Ishikawa (cell line): ENCODE results near the gene PEAK1.

Experiments used
- CEBPB ChIP-seq: IDR thresholded peaks from 2 replicates; pipeline ENCODE4 v1.6.1; 2012
- CREB1 ChIP-seq: IDR thresholded peaks from 2 replicates; pipeline ENCODE4 v1.6.1; 2012; ENCODE audit warnings: low read depth
- EP300 ChIP-seq: IDR thresholded peaks from 2 replicates; pipeline ENCODE4 v1.6.1; 2012; ENCODE audit warnings: borderline replicate concordance
- FOXM1 ChIP-seq: IDR thresholded peaks from 2 replicates; pipeline ENCODE4 v1.6.1; 2012; ENCODE audit warnings: low read depth, borderline replicate concordance
- MAX ChIP-seq: IDR thresholded peaks from 2 replicates; pipeline ENCODE4 v1.6.1; 2012
- NFIC ChIP-seq: IDR thresholded peaks from 2 replicates; pipeline ENCODE4 v1.6.1; 2012
- RAD21 ChIP-seq: IDR thresholded peaks from 2 replicates; pipeline ENCODE4 v1.6.1; 2012; ENCODE audit warnings: low read depth
- TAF1 ChIP-seq: IDR thresholded peaks from 2 replicates; pipeline ENCODE4 v1.6.1; 2012; ENCODE audit warnings: low read depth, mild to moderate bottlenecking
- TCF12 ChIP-seq: IDR thresholded peaks from 2 replicates; pipeline ENCODE4 v1.6.1; 2012; ENCODE audit warnings: low read depth
- TEAD4 ChIP-seq: IDR thresholded peaks from 2 replicates; pipeline ENCODE4 v1.6.1; 2012
- YY1 ChIP-seq: IDR thresholded peaks from 2 replicates; pipeline ENCODE4 v1.6.1; 2012; ENCODE audit warnings: low read depth
- ZBTB7A ChIP-seq: IDR thresholded peaks from 2 replicates; pipeline ENCODE4 v1.6.1; 2012; ENCODE audit warnings: low read depth
- TF ChIP-seq, protein P1 (sequence below): IDR thresholded peaks from 2 replicates; pipeline ENCODE4 v1.6.1; 2012; ENCODE audit warnings: low read depth, mild to moderate bottlenecking
- TF ChIP-seq, protein P2 (sequence below): IDR thresholded peaks from 2 replicates; pipeline ENCODE4 v1.6.1; 2012

DNA sequence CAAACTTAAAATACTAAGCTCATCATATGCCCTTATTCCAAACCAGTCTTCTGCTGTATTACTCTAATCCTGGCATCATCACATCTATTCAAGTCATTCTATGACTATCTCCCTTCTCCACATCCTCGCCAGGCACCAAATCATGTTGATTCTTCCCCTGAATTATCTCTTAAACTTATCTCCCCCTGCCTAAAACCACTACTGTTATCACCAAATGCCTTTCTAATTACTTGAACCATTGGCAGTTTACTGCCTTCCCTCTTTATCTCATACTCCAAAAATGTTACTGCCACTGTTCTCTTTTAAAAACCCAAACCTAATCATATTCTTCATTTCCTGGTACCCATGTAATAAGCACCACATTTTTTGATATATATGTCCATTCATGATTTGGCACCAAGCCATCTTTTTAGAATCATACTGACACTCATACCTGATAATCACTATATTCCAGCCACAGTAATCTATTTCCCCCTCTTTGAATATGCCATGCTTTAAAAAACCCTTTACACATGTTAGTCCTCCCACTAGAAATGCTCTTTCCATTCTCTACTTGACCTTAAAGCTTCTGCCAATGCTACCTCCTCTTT, 126.8 kb downstream of the PEAK1 start:
- no peak for TF ChIP-seq EP300
- no peak for TF ChIP-seq TAF1
- no peak for TF ChIP-seq ZBTB7A
- no peak for TF ChIP-seq RAD21
- TF ChIP-seq YY1, result no peak
- TF ChIP-seq CEBPB, result no peak
- TF ChIP-seq MAX, result no peak
- TF ChIP-seq TEAD4, result no peak
- no peak for TF ChIP-seq NFIC
- no peak for TF ChIP-seq CREB1
- TF ChIP-seq, protein P1, sequence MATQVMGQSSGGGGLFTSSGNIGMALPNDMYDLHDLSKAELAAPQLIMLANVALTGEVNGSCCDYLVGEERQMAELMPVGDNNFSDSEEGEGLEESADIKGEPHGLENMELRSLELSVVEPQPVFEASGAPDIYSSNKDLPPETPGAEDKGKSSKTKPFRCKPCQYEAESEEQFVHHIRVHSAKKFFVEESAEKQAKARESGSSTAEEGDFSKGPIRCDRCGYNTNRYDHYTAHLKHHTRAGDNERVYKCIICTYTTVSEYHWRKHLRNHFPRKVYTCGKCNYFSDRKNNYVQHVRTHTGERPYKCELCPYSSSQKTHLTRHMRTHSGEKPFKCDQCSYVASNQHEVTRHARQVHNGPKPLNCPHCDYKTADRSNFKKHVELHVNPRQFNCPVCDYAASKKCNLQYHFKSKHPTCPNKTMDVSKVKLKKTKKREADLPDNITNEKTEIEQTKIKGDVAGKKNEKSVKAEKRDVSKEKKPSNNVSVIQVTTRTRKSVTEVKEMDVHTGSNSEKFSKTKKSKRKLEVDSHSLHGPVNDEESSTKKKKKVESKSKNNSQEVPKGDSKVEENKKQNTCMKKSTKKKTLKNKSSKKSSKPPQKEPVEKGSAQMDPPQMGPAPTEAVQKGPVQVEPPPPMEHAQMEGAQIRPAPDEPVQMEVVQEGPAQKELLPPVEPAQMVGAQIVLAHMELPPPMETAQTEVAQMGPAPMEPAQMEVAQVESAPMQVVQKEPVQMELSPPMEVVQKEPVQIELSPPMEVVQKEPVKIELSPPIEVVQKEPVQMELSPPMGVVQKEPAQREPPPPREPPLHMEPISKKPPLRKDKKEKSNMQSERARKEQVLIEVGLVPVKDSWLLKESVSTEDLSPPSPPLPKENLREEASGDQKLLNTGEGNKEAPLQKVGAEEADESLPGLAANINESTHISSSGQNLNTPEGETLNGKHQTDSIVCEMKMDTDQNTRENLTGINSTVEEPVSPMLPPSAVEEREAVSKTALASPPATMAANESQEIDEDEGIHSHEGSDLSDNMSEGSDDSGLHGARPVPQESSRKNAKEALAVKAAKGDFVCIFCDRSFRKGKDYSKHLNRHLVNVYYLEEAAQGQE, result no peak
- TF ChIP-seq, protein P2, sequence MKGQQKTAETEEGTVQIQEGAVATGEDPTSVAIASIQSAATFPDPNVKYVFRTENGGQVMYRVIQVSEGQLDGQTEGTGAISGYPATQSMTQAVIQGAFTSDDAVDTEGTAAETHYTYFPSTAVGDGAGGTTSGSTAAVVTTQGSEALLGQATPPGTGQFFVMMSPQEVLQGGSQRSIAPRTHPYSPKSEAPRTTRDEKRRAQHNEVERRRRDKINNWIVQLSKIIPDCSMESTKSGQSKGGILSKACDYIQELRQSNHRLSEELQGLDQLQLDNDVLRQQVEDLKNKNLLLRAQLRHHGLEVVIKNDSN, result no peak
- no peak for TF ChIP-seq TCF12
- no peak for TF ChIP-seq FOXM1
